ENCODE measurements around the gene MEIOSIN.

Gene MEIOSIN

GRCh38 chr19:45752639-45753038, 19.4 kb downstream of the MEIOSIN start:
- no peaks in the 10 kb centered on the region for H3K27me3 Mint-ChIP-seq
- no peak overlapping the region for H3K27ac Mint-ChIP-seq
- H3K36me3 Mint-ChIP-seq, result no peaks in the 10 kb centered on the region
- no peaks in the 10 kb centered on the region for H3K9me3 Mint-ChIP-seq
- H3K4me1 Mint-ChIP-seq, result no peaks in the 10 kb centered on the region
- H3K4me3 Mint-ChIP-seq, result no peak overlapping the region

GRCh38 chr19:45753548-45753947, 20.3 kb downstream of the MEIOSIN start:
- H3K4me1 Mint-ChIP-seq, result no peaks in the 10 kb centered on the region
- no peaks in the 10 kb centered on the region for H3K36me3 Mint-ChIP-seq
- no peak overlapping the region for H3K27ac Mint-ChIP-seq
- no peaks in the 10 kb centered on the region for H3K27me3 Mint-ChIP-seq
- H3K4me3 Mint-ChIP-seq, result no peak overlapping the region
- H3K9me3 Mint-ChIP-seq, result no peaks in the 10 kb centered on the region

GRCh38 chr19:45754323-45754722, 21.1 kb downstream of the MEIOSIN start:
- H3K4me1 Mint-ChIP-seq, result no peaks in the 10 kb centered on the region
- no peaks in the 10 kb centered on the region for H3K36me3 Mint-ChIP-seq
- no peaks in the 10 kb centered on the region for H3K9me3 Mint-ChIP-seq
- no peaks in the 10 kb centered on the region for H3K27me3 Mint-ChIP-seq
- H3K27ac Mint-ChIP-seq, result no peak overlapping the region
- H3K4me3 Mint-ChIP-seq, result no peak overlapping the region

- Mint-ChIP-seq H3K36me3 (no peaks in the 10 kb centered on the region), H3K4me1 (no peaks in the 10 kb centered on the region), H3K4me3 (no peak overlapping the region), H3K27ac (no peak overlapping the region), H3K9me3 (no peaks in the 10 kb centered on the region), H3K27me3 (no peaks in the 10 kb centered on the region)
These were observed 24.5 kb downstream of the MEIOSIN start for GRCh38 chr19:45757695-45758094.

- no peaks in the 10 kb centered on the region for H3K4me1 Mint-ChIP-seq
- no peaks in the 10 kb centered on the region for H3K36me3 Mint-ChIP-seq
- H3K4me3 Mint-ChIP-seq, result no peak overlapping the region
- no peak overlapping the region for H3K27ac Mint-ChIP-seq
- H3K9me3 Mint-ChIP-seq, result no peaks in the 10 kb centered on the region
- no peaks in the 10 kb centered on the region for H3K27me3 Mint-ChIP-seq
These were observed 25.7 kb downstream of the MEIOSIN start for GRCh38 chr19:45758921-45759320.

GRCh38 chr19:45761714-45762113, 28.5 kb downstream of the MEIOSIN start:
- Mint-ChIP-seq H3K27me3 (peaks cover 5% of the 10 kb centered on the region), H3K36me3 (no peaks in the 10 kb centered on the region), H3K4me3 (no peak overlapping the region), H3K4me1 (no peaks in the 10 kb centered on the region), H3K9me3 (no peaks in the 10 kb centered on the region), H3K27ac (no peak overlapping the region)

- Mint-ChIP-seq H3K27me3 (peaks cover 5% of the 10 kb centered on the region), H3K4me1 (no peaks in the 10 kb centered on the region), H3K27ac (no peak overlapping the region), H3K9me3 (no peaks in the 10 kb centered on the region), H3K4me3 (no peak overlapping the region), H3K36me3 (no peaks in the 10 kb centered on the region)
These were observed 29.8 kb downstream of the MEIOSIN start for GRCh38 chr19:45762870-45763631.

- no peaks in the 10 kb centered on the region for H3K36me3 Mint-ChIP-seq
- H3K9me3 Mint-ChIP-seq, result no peaks in the 10 kb centered on the region
- peaks cover 5% of the 10 kb centered on the region for H3K27me3 Mint-ChIP-seq
- no peak overlapping the region for H3K4me3 Mint-ChIP-seq
- no peak overlapping the region for H3K27ac Mint-ChIP-seq
- H3K4me1 Mint-ChIP-seq, result no peaks in the 10 kb centered on the region
These were observed 30.6 kb downstream of the MEIOSIN start for GRCh38 chr19:45763691-45764294.

GRCh38 chr19:45764475-45764874, 31.2 kb downstream of the MEIOSIN start:
- no peak overlapping the region for H3K27ac Mint-ChIP-seq
- H3K9me3 Mint-ChIP-seq, result no peaks in the 10 kb centered on the region
- no peaks in the 10 kb centered on the region for H3K4me1 Mint-ChIP-seq
- H3K4me3 Mint-ChIP-seq, result no peak overlapping the region
- H3K36me3 Mint-ChIP-seq, result no peaks in the 10 kb centered on the region
- H3K27me3 Mint-ChIP-seq, result peaks cover 5% of the 10 kb centered on the region

- Mint-ChIP-seq H3K27ac (no peak overlapping the region), H3K4me1 (no peaks in the 10 kb centered on the region), H3K36me3 (no peaks in the 10 kb centered on the region), H3K4me3 (no peak overlapping the region), H3K27me3 (peaks cover 5% of the 10 kb centered on the region), H3K9me3 (no peaks in the 10 kb centered on the region)
These were observed 31.9 kb downstream of the MEIOSIN start for GRCh38 chr19:45764945-45765701.

GRCh38 chr19:45765702-45766295, 32.6 kb downstream of the MEIOSIN start:
- Mint-ChIP-seq H3K27me3 (peaks cover 5% of the 10 kb centered on the region), H3K27ac (no peak overlapping the region), H3K4me1 (no peaks in the 10 kb centered on the region), H3K4me3 (no peak overlapping the region), H3K36me3 (no peaks in the 10 kb centered on the region), H3K9me3 (no peaks in the 10 kb centered on the region)

GRCh38 chr19:45766296-45766868, 33.1 kb downstream of the MEIOSIN start:
- H3K9me3 Mint-ChIP-seq, result no peaks in the 10 kb centered on the region
- H3K4me3 Mint-ChIP-seq, result no peak overlapping the region
- H3K36me3 Mint-ChIP-seq, result no peaks in the 10 kb centered on the region
- peaks cover 5% of the 10 kb centered on the region for H3K27me3 Mint-ChIP-seq
- peaks cover 5% of the 10 kb centered on the region for H3K4me1 Mint-ChIP-seq
- H3K27ac Mint-ChIP-seq, result no peak overlapping the region

GRCh38 chr19:45766869-45767346, 33.7 kb downstream of the MEIOSIN start:
- Mint-ChIP-seq H3K4me3 (no peak overlapping the region), H3K36me3 (no peaks in the 10 kb centered on the region), H3K4me1 (peaks cover 5% of the 10 kb centered on the region), H3K27ac (no peak overlapping the region), H3K27me3 (peaks cover 5% of the 10 kb centered on the region), H3K9me3 (no peaks in the 10 kb centered on the region)

- Mint-ChIP-seq H3K27ac (no peak overlapping the region), H3K36me3 (no peaks in the 10 kb centered on the region), H3K27me3 (peaks cover 5% of the 10 kb centered on the region), H3K4me3 (peak overlapping the region; percentile 11), H3K4me1 (peaks cover 5% of the 10 kb centered on the region), H3K9me3 (no peaks in the 10 kb centered on the region)
These were observed 34.2 kb downstream of the MEIOSIN start for GRCh38 chr19:45767410-45767880.

GRCh38 chr19:45767881-45768654, 34.8 kb downstream of the MEIOSIN start:
- Mint-ChIP-seq H3K4me3 (peak overlapping the region; percentile 68), H3K36me3 (no peaks in the 10 kb centered on the region), H3K9me3 (no peaks in the 10 kb centered on the region), H3K27me3 (peaks cover 5% of the 10 kb centered on the region), H3K4me1 (peaks cover 5% of the 10 kb centered on the region), H3K27ac (no peak overlapping the region)
